Nephron (organoid): Measurements from ENCODE around the gene CAMTA1.

Experiments
- H3K27ac Mint-ChIP-seq, 3 experiments: 2 replicates each; pipeline ENCODE4 v1.8.0; 2020; ENCODE audit warnings: mixed read lengths in 3 of 3, mild to moderate bottlenecking in 2 of 3, moderate library complexity in 1 of 3
- H3K27me3 Mint-ChIP-seq: 2 replicates; pipeline ENCODE4 v1.8.0; 2021; ENCODE audit warnings: low read depth, mild to moderate bottlenecking, moderate library complexity, mixed read lengths
- H3K36me3 Mint-ChIP-seq: 2 replicates; pipeline ENCODE4 v1.8.0; 2020; ENCODE audit warnings: low read depth, mixed read lengths
- H3K4me1 Mint-ChIP-seq: 2 replicates; pipeline ENCODE4 v1.8.0; 2020; ENCODE audit warnings: mixed read lengths
- H3K4me3 Mint-ChIP-seq, 3 experiments: 2 replicates each; pipeline ENCODE4 v1.8.0; 2020; ENCODE audit warnings: mild to moderate bottlenecking in 3 of 3, mixed read lengths in 3 of 3, moderate library complexity in 2 of 3
- H3K9me3 Mint-ChIP-seq: 2 replicates; pipeline ENCODE4 v1.8.0; 2020; ENCODE audit warnings: mixed read lengths
- CTCF ChIP-seq, 3 experiments: fragments of 200-600 bp; sonication (generic); IDR thresholded peaks; one replicate each; pipeline ENCODE4 v1.5.0; 2021; ENCODE audit warnings: antibody characterized with exemption in 3 of 3; ENCODE audit not compliant: unreplicated experiment in 3 of 3

CAMTA1 gene

DNA sequence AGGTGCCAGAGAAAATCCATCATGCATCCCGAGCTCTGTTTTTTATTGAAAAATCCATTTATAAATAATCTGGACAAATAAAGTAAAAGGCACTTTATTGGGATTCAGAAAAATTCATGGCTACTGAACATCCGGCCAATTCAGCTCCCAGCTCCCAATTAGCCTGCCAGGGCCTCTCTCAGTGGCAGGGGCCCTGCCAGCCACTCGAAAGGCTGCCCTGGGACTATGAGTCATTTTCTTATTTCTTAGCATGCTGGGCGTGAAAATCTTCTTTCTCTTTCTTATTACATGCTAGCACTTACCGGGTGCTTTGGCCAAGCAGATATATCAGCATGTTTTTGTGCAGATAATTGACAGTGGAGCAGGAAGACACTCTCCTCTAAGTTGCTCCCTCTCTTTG is 283.3 kb downstream of the CAMTA1 start:
- no peak overlapping the region for H3K27ac Mint-ChIP-seq
- H3K9me3 Mint-ChIP-seq, result no peaks in the 10 kb centered on the region
- no peak overlapping the region for H3K4me3 Mint-ChIP-seq
- H3K36me3 Mint-ChIP-seq, result no peaks in the 10 kb centered on the region
- H3K4me1 Mint-ChIP-seq, result peaks cover 5% of the 10 kb centered on the region
- no peak for TF ChIP-seq CTCF (IDR thresholded peaks at IDR 0.05; ENCODE audit: unreplicated experiment in 3 of 3)
- peaks cover 69% of the 10 kb centered on the region for H3K27me3 Mint-ChIP-seq

GRCh38 chr1:7069931-7070330 is 284.7 kb downstream of the CAMTA1 start:
- no peaks in the 10 kb centered on the region for H3K9me3 Mint-ChIP-seq
- H3K4me1 Mint-ChIP-seq, result peaks cover 5% of the 10 kb centered on the region
- peak overlapping the region; percentile 68 to 81 (median 76) for H3K4me3 Mint-ChIP-seq
- H3K27ac Mint-ChIP-seq, result no peak overlapping the region
- no peaks in the 10 kb centered on the region for H3K36me3 Mint-ChIP-seq
- TF ChIP-seq CTCF (IDR thresholded peaks at IDR 0.05; ENCODE audit: unreplicated experiment in 3 of 3), result no peak
- H3K27me3 Mint-ChIP-seq, result peaks cover 60% of the 10 kb centered on the region

- no peaks in the 10 kb centered on the region for H3K36me3 Mint-ChIP-seq
- peak; percentile 76 to 85 (median 78) for TF ChIP-seq CTCF (IDR thresholded peaks at IDR 0.05; ENCODE audit: unreplicated experiment in 3 of 3)
- peak overlapping the region; percentile 68 to 81 (median 76) for H3K4me3 Mint-ChIP-seq
- H3K4me1 Mint-ChIP-seq, result peaks cover 5% of the 10 kb centered on the region
- no peaks in the 10 kb centered on the region for H3K9me3 Mint-ChIP-seq
- H3K27ac Mint-ChIP-seq, result peak overlapping the region in 1 of 3 experiments; percentile 19
- H3K27me3 Mint-ChIP-seq, result peaks cover 59% of the 10 kb centered on the region
Observed at GRCh38 chr1:7070389-7071029, 285.3 kb downstream of the CAMTA1 start.

GRCh38 chr1:7076117-7076516 is 290.9 kb downstream of the CAMTA1 start:
- peaks cover 34% of the 10 kb centered on the region for H3K27me3 Mint-ChIP-seq

DNA sequence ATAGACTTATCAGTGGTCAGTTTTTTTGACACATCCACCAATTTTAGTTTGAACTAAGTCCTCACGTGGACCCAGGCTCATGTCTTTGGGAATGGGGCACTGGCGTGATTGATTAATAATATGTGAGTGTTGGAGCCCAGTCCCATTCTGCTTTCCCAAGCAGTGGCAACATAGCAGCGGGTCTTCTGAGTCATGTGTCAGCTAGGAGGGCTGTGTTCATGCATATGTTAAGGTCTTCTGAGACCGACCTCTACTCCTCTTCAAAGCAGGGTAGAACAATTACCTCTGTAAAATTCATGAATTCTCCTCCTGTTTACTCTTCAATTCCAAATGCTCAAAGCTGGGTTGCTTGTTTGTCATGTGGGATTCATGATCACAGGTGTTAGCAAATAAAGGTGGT is 291.3 kb downstream of the CAMTA1 start:
- no peak overlapping the region for H3K27ac Mint-ChIP-seq
- TF ChIP-seq CTCF (IDR thresholded peaks at IDR 0.05; ENCODE audit: unreplicated experiment in 3 of 3), result no peak
- H3K9me3 Mint-ChIP-seq, result peaks cover 30% of the 10 kb centered on the region
- H3K4me1 Mint-ChIP-seq, result no peaks in the 10 kb centered on the region
- peaks cover 5% of the 10 kb centered on the region for H3K36me3 Mint-ChIP-seq
- peaks cover 36% of the 10 kb centered on the region for H3K27me3 Mint-ChIP-seq
- no peak overlapping the region for H3K4me3 Mint-ChIP-seq

More at GRCh38 chr1:7076117-7076516, 290.9 kb downstream of the CAMTA1 start:
- H3K36me3 Mint-ChIP-seq, result peaks cover 5% of the 10 kb centered on the region
- no peak for TF ChIP-seq CTCF (IDR thresholded peaks at IDR 0.05; ENCODE audit: unreplicated experiment in 3 of 3)
- H3K4me1 Mint-ChIP-seq, result no peaks in the 10 kb centered on the region
- peaks cover 26% of the 10 kb centered on the region for H3K9me3 Mint-ChIP-seq
- H3K27ac Mint-ChIP-seq, result no peak overlapping the region
- no peak overlapping the region for H3K4me3 Mint-ChIP-seq

GRCh38 chr1:7077136-7077535 is 291.9 kb downstream of the CAMTA1 start:
- Mint-ChIP-seq H3K9me3 (peaks cover 30% of the 10 kb centered on the region), H3K27ac (no peak overlapping the region), H3K27me3 (peaks cover 30% of the 10 kb centered on the region), H3K36me3 (peaks cover 5% of the 10 kb centered on the region), H3K4me1 (no peaks in the 10 kb centered on the region), H3K4me3 (no peak overlapping the region)
- TF ChIP-seq CTCF (IDR thresholded peaks at IDR 0.05; ENCODE audit: unreplicated experiment in 3 of 3), result no peak
